Activated naive CD4-positive, alpha-beta T cell treated with anti-CD3 and anti-CD28 coated beads for 36 hours (primary cell): ENCODE results near the gene RAB8A. TPM values are rescaled to one million over a fixed set of nuclear protein-coding genes. Genes with fewer than 3 reads are reported as not detected.

Source experiments
- CTCF ChIA-PET: fragments of 350-600 bp; sonication (Branson Sonifier 250); formaldehyde crosslinking; loops from one replicate; lab custom pipeline; 2021; ENCODE audit warnings: antibody characterized with exemption; lab: Charles Lee
- DNase-seq: peaks from one replicate; pipeline ENCODE4 v3.0.0-alpha.2; 2020
- H3K27ac Mint-ChIP-seq: one replicate; pipeline ENCODE4 v1.8.0; 2021; ENCODE audit warnings: mild to moderate bottlenecking, mixed read lengths
- H3K27me3 Mint-ChIP-seq: one replicate; pipeline ENCODE4 v1.8.0; 2021; ENCODE audit warnings: low read depth, mixed read lengths
- H3K36me3 Mint-ChIP-seq: one replicate; pipeline ENCODE4 v1.8.0; 2021; ENCODE audit warnings: low read depth, mixed read lengths
- H3K4me1 Mint-ChIP-seq: one replicate; pipeline ENCODE4 v1.8.0; 2021; ENCODE audit warnings: low read depth, mixed read lengths
- H3K4me3 Mint-ChIP-seq: one replicate; pipeline ENCODE4 v1.8.0; 2021; ENCODE audit warnings: mild to moderate bottlenecking, moderate library complexity, mixed read lengths
- H3K9me3 Mint-ChIP-seq: one replicate; pipeline ENCODE4 v1.8.0; 2021; ENCODE audit warnings: mixed read lengths
- intact Hi-C: fragments of 100-400 bp; cut with micrococcal nuclease; formaldehyde crosslinking; loops from one replicate; pipeline ENCODE4 v1.15.1; 2023
- total RNA-seq, 2 experiments: library from RNA; stranded (reverse); gene quantifications; one replicate each; pipeline ENCODE4 v1.2.3, GENCODE V29; 2021

RAB8A gene
- total RNA-seq, 2 experiments from 2014 or later = 90.5 to 95.2 TPM

DNA sequence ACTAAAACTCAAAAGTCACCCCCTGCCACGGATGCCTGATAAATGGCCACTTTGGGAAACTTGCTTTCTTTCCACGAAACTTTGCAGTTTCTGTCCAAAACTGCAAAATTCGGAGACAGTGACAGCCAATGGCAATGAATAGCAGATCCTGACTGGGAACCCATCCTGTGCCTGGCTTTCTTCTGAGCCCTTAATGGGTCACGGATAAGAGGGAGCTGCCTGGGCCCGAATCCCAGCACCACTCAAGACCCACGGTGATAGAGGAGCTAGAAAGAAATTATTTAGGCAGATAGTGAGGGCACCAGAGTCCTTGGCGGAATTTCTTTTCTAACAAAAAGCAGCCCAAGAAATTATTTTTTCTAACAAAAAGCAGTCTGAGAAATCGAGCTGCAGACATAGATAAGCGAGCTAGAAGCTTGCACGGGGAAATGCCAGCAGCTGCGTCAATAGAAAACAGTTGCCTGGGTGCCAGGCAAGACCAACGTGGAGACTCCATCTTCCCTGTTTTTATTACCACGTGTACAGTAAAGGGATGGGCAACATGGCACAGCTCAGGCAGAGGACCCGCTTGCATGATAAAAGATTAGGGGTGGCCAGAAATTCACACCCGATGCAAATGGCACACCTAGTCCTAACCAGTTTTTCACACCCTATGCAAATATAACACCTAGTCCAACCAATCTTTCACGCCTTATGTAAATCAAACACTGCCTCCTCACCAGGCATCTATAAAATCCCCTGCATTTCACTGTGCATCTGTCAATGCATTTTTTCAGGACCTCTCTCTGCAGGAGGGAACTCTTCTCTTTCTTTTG lies 24.7 kb downstream of the RAB8A start:
- H3K4me3 Mint-ChIP-seq = no peak overlapping the region
- CTCF ChIA-PET = interaction anchor here (0.6 kb wide), 2 partner anchors 41 to 46 kb away, joined by 4 read pairs; no protein-coding TSS in a partner anchor
- no peak overlapping the region for H3K27ac Mint-ChIP-seq
- no peak for DNase-seq
- peaks cover 3% of the 10 kb centered on the region for H3K9me3 Mint-ChIP-seq
- H3K4me1 Mint-ChIP-seq = no peaks in the 10 kb centered on the region
- peaks cover 27% of the 10 kb centered on the region for H3K36me3 Mint-ChIP-seq
- no peaks in the 10 kb centered on the region for H3K27me3 Mint-ChIP-seq
- intact Hi-C loops = no loop called here

- no peak for DNase-seq
- Mint-ChIP-seq H3K27ac (no peak overlapping the region), H3K36me3 (peaks cover 4% of the 10 kb centered on the region), H3K4me3 (no peak overlapping the region), H3K27me3 (no peaks in the 10 kb centered on the region), H3K9me3 (no peaks in the 10 kb centered on the region), H3K4me1 (peaks cover 12% of the 10 kb centered on the region)
- intact Hi-C loops = no loop called here
- CTCF ChIA-PET = no interaction called here
Observed at GRCh38 chr19:16139752-16140151, 28.1 kb downstream of the RAB8A start.

DNA sequence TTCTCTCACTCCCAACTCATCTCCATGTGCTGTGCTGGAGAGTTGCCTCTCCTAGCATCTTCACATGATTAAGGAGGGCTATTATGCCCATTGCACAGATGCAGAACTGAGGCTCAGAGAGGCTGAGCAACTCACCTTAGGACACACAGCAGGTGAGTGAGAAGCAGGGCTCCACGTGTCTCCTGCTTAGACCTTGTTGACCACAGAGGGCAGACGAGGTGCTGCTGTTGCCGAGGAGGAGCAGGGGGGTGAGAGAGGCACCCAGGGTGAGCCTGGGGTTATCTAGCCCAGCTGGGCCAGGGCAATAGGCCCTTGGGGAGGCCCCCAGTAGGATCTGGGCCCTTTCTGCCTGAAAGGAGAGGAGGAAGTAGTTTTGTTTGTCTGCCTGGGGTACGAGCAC lies 29.4 kb downstream of the RAB8A start:
- Mint-ChIP-seq H3K4me3 (no peak overlapping the region), H3K27ac (no peak overlapping the region), H3K27me3 (no peaks in the 10 kb centered on the region), H3K9me3 (no peaks in the 10 kb centered on the region), H3K36me3 (peaks cover 9% of the 10 kb centered on the region), H3K4me1 (peaks cover 22% of the 10 kb centered on the region)
- CTCF ChIA-PET = no interaction called here
- intact Hi-C loops = no loop called here
- no peak for DNase-seq

GRCh38 chr19:16142032-16142580 lies 30.4 kb downstream of the RAB8A start:
- peaks cover 13% of the 10 kb centered on the region for H3K36me3 Mint-ChIP-seq
- H3K4me1 Mint-ChIP-seq = peaks cover 25% of the 10 kb centered on the region
- intact Hi-C loops = no loop called here
- DNase-seq = no peak
- no peak overlapping the region for H3K4me3 Mint-ChIP-seq
- CTCF ChIA-PET = no interaction called here
- H3K27ac Mint-ChIP-seq = no peak overlapping the region
- no peaks in the 10 kb centered on the region for H3K9me3 Mint-ChIP-seq
- no peaks in the 10 kb centered on the region for H3K27me3 Mint-ChIP-seq

DNA sequence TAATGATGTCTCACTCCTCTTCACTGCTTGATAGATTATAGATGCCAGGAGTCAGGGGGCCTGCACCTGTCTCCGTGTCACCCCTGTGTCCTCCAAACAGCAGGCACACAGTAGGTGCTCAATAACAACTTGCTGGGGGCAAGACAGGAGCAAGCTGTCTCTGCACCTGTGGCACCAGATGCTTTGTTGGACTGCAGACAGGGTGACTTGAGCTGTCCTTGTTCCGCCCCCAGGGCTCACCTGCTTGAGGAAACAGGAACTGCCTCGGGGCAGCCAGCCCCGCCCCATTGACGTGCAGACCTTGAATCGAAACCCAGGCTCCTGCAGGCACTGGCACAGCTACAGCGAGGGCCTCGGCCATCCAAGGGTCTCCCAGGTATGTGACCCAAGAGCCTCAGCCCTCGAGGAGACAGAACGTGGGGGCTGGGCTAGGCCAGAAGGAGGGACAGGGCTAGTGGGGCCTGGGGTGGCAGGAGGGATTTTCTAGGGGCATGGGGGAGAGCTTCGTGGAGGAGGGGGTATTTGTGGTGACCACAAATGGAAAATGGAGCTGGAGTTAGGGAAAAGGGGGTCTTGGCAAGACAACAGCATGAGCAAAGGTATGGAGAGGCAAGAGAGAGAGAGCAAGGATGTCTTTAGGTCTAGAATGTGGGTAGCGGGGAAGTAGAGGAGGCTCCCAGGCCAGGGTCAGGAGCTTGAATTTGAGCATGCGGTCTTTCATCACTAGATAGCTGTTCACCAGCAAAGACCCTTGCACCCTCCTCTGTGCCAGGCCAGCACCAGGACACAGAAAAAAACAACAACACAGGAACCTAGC lies 31.9 kb downstream of the RAB8A start, which contains the start of gene HSH2D:
Gene HSH2D, plus strand, starts transcription at position 287 of the 817 bp plus-strand sequence. CDS start 5,066 bp downstream, outside the sequence.
- H3K9me3 Mint-ChIP-seq = no peaks in the 10 kb centered on the region
- H3K36me3 Mint-ChIP-seq = peaks cover 13% of the 10 kb centered on the region
- peaks cover 25% of the 10 kb centered on the region for H3K4me1 Mint-ChIP-seq
- CTCF ChIA-PET = interaction anchor here (0.6 to 1.7 kb wide), 6 partner anchors 10 to 102 kb away, joined by 3 to 13 read pairs (median 5); no protein-coding TSS in a partner anchor
- peak; percentile 90 for DNase-seq
- H3K27ac Mint-ChIP-seq = peak within 1 kb of the TSS; percentile 96
- intact Hi-C loops = loop anchor here (1.0 kb wide), 1 partner anchor 32 kb away; the partner anchor contains the start of gene RAB8A
- H3K4me3 Mint-ChIP-seq = peak within 1 kb of the TSS; percentile 98
- H3K27me3 Mint-ChIP-seq = no peaks in the 10 kb centered on the region

- no peak for DNase-seq
- H3K27ac Mint-ChIP-seq = peak overlapping the region; percentile 96
- H3K9me3 Mint-ChIP-seq = no peaks in the 10 kb centered on the region
- H3K36me3 Mint-ChIP-seq = peaks cover 17% of the 10 kb centered on the region
- H3K4me1 Mint-ChIP-seq = peaks cover 25% of the 10 kb centered on the region
- CTCF ChIA-PET = interaction anchor here (0.6 to 1.7 kb wide), 11 partner anchors 9 to 515 kb away, joined by 3 to 13 read pairs (median 4); partner anchors contain the start of genes FAM32A and RAB8A
- intact Hi-C loops = no loop called here
- no peaks in the 10 kb centered on the region for H3K27me3 Mint-ChIP-seq
- peak overlapping the region; percentile 98 for H3K4me3 Mint-ChIP-seq
Observed at GRCh38 chr19:16144216-16144581, 32.5 kb downstream of the RAB8A start.

GRCh38 chr19:16146112-16146511 lies 34.4 kb downstream of the RAB8A start:
- Mint-ChIP-seq H3K27ac (no peak overlapping the region), H3K27me3 (no peaks in the 10 kb centered on the region), H3K4me3 (no peak overlapping the region), H3K9me3 (no peaks in the 10 kb centered on the region), H3K4me1 (peaks cover 25% of the 10 kb centered on the region), H3K36me3 (peaks cover 19% of the 10 kb centered on the region)
- no peak for DNase-seq
- intact Hi-C loops = no loop called here
- CTCF ChIA-PET = interaction anchor here (1.1 kb wide), 1 partner anchor 83 kb away, joined by 5 read pairs; no protein-coding TSS in a partner anchor

DNA sequence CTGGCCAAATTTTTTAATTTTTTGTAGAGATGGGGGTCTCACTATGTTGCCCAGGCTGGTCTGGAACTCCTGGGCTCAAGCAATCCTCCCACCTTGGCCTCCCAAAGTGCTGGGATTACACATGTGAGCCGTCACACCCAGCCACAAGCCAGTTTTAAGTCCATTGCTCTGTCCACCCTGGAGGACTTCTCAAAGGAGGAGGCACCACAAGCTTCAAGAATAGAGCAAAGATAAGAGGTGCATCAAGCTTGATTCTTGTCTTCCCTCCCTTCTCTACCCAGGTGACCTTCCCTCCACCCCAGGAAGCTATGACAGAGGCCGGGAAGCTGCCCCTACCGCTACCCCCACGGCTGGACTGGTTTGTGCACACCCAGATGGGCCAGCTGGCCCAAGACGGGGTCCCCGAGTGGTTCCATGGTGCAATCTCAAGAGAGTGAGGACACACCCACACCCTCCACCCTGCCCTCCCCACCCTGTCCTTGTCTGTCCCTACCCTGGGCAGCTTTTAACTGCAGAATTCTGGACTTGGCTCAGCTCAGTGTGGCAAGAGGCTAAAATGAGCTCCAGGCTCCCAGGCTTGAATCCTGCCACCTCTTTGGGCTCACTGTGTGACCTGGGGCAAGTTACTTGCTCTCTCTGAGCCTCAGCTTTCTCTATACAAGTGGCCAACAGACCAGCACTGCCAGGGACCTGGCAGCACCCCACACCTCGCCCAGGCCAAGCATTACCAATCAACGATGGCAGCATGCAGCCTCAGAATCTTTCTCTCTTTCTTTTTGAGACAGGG lies 36.9 kb downstream of the RAB8A start:
- intact Hi-C loops = no loop called here
- Mint-ChIP-seq H3K27me3 (no peaks in the 10 kb centered on the region), H3K27ac (no peak overlapping the region), H3K4me1 (peaks cover 19% of the 10 kb centered on the region), H3K4me3 (no peak overlapping the region), H3K36me3 (peaks cover 30% of the 10 kb centered on the region), H3K9me3 (no peaks in the 10 kb centered on the region)
- CTCF ChIA-PET = interaction anchor here (1.6 kb wide), 1 partner anchor 107 kb away, joined by 8 read pairs; no protein-coding TSS in a partner anchor
- DNase-seq = no peak

DNA sequence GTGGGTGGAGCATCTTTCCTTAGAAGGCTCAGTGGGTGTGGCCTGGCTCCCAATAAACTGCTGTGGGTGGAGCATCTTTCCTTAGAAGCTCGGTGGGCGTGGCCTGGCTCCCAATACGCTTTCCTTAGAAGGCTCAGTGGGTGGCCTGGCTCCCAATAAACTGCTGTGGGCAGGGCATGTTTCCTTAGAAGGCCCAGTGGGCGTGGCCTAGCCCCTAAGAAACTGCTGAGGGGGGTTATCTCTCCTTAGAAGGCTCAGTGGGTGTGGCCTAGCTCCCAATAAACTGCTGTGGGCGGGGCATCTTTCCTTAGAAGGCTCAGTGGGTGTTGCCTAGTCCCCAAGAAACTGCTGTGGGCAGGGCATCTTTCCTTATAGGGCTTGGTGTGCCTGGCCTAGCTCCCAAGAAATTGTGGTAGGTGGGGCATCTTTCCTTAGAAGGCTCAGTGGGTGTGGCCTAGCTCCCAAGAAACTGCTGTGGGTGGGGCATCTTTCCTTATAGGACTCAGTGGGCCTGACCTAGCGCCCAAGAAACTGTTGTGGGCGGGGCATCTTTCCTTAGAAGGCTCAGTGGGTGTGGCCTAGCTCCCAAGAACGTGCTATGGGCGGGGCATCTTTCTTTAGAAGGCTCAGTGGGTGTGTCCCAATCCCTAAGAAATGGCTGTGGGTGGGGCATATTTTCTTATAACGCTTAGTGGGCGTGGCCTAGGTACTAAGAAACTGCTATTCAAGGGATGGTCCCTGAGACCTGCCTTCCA lies 42.1 kb downstream of the RAB8A start:
- DNase-seq = peak; percentile 20
- Mint-ChIP-seq H3K27ac (no peak overlapping the region), H3K9me3 (no peaks in the 10 kb centered on the region), H3K36me3 (peaks cover 42% of the 10 kb centered on the region), H3K27me3 (no peaks in the 10 kb centered on the region), H3K4me3 (no peak overlapping the region), H3K4me1 (no peaks in the 10 kb centered on the region)
- intact Hi-C loops = no loop called here
- CTCF ChIA-PET = interaction anchor here (0.9 to 2.7 kb wide), 2 partner anchors 10 to 112 kb away, joined by 3 to 6 read pairs; partner anchors contain the start of gene HSH2D

- CTCF ChIA-PET = interaction anchor here (2.7 kb wide), 1 partner anchor 10 kb away, joined by 6 read pairs; the partner anchor contains the start of gene HSH2D
- no peaks in the 10 kb centered on the region for H3K9me3 Mint-ChIP-seq
- H3K36me3 Mint-ChIP-seq = peaks cover 36% of the 10 kb centered on the region
- DNase-seq = no peak
- no peaks in the 10 kb centered on the region for H3K27me3 Mint-ChIP-seq
- H3K4me1 Mint-ChIP-seq = no peaks in the 10 kb centered on the region
- H3K27ac Mint-ChIP-seq = peak overlapping the region; percentile 34
- no peak overlapping the region for H3K4me3 Mint-ChIP-seq
- intact Hi-C loops = no loop called here
Observed at GRCh38 chr19:16154557-16154956, 42.9 kb downstream of the RAB8A start.

DNA sequence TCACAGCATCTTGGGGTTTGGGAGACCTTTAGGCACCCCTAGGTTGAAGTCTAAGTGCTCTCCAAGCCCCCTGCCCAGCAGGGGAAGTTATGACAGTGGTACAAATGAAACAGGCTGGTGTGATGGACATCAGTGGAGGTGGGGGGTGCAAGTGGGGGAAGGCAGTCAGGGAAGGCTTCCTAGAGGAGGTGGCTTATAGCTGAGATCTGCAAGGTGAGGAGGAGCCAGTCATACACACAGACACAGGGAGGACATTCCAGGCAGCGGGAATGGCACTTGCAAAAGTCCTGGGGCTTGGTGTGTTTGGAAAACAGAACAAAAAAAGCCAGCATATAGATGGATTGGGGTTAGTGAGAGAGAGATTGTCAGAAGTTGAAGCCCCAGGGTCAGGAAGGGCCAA lies 43.4 kb downstream of the RAB8A start:
- intact Hi-C loops = no loop called here
- DNase-seq = no peak
- Mint-ChIP-seq H3K36me3 (peaks cover 36% of the 10 kb centered on the region), H3K9me3 (no peaks in the 10 kb centered on the region), H3K4me1 (no peaks in the 10 kb centered on the region), H3K27me3 (no peaks in the 10 kb centered on the region), H3K4me3 (no peak overlapping the region), H3K27ac (peak overlapping the region; percentile 34)
- CTCF ChIA-PET = no interaction called here
